AG09309 (cell line): ENCODE measurements around the gene GRIK1.

ENCODE experiments used
- DNase-seq: peaks from one replicate; pipeline ENCODE4 v3.0.0-alpha.2; 2010; ENCODE audit warnings: low read depth
- H3K4me3 ChIP-seq: 2 replicates; pipeline ENCODE4 v1.5.1; 2011; ENCODE audit warnings: mild to moderate bottlenecking, low read depth, low read length, moderate library complexity; ENCODE audit not compliant: control insufficient read depth
- TF ChIP-seq, protein P1 (sequence below): IDR thresholded peaks from 2 replicates; pipeline ENCODE4 v1.5.1; 2011; ENCODE audit warnings: mild to moderate bottlenecking, low read depth, low read length, inconsistent platforms; ENCODE audit not compliant: insufficient read depth, control insufficient read depth; ENCODE audit errors: missing control alignments

GRIK1 gene

DNA sequence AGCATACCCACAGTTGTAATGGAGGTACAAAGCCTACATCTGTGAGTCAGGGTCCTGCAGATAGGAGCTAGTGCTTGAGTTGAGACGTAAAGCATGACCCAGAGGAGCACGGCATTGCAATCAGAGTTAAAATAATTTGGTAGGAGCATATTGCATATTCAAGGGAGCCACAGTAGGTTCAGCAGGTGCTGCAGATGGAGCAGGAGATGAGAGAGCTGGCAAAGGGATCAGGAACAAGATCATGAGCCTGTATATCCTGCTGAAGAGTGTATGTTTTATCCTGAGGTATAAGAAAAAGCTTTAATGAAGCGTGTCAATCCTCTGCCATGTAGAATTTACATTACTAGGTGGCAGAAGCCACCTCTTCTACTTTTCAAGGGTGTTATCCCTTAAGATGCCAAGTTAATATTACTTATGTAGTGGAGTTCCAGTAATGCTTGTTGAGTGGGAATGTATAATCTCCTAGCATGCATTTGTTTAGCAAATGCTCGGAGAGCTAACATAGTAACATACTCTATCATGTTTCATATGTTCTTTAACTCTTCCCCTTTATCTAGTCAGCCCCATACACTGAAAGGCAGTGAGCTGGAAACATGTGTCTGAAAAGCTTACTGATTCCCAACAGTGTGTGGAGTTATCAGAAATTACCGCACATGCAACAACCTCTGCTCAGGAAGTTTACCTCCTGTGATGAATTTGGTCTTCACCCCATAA is 300.3 kb downstream of the GRIK1 start:
- no peak overlapping the region for H3K4me3 ChIP-seq
- TF ChIP-seq, protein P1, sequence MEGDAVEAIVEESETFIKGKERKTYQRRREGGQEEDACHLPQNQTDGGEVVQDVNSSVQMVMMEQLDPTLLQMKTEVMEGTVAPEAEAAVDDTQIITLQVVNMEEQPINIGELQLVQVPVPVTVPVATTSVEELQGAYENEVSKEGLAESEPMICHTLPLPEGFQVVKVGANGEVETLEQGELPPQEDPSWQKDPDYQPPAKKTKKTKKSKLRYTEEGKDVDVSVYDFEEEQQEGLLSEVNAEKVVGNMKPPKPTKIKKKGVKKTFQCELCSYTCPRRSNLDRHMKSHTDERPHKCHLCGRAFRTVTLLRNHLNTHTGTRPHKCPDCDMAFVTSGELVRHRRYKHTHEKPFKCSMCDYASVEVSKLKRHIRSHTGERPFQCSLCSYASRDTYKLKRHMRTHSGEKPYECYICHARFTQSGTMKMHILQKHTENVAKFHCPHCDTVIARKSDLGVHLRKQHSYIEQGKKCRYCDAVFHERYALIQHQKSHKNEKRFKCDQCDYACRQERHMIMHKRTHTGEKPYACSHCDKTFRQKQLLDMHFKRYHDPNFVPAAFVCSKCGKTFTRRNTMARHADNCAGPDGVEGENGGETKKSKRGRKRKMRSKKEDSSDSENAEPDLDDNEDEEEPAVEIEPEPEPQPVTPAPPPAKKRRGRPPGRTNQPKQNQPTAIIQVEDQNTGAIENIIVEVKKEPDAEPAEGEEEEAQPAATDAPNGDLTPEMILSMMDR, result no peak
- no peak for DNase-seq

GRCh38 chr21:29638761-29639327 is 301.0 kb downstream of the GRIK1 start:
- no peak for DNase-seq
- TF ChIP-seq, protein P1, result no peak

DNA sequence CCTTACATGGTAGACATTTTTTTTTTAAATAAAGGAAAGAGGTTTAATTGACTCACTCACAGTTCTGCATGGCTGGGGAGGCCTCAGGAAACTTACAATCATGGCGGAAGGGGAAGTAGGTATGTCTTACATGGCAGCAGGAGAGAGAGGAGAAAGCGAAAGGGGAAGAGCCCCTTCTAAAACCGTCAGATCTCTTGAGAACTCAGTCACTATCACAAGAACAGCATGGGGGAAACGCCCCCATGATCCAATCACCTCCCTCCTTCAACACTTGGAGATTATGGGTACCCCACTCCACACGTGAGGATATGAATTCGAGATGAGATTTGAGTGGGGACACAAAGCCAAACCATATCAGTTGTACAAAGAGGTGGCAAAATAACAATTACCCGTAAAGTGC is 301.7 kb downstream of the GRIK1 start:
- DNase-seq, result no peak
- H3K4me3 ChIP-seq, result no peak overlapping the region
- TF ChIP-seq, protein P1, result no peak

More at GRCh38 chr21:29638761-29639327, 301.0 kb downstream of the GRIK1 start:
- no peak overlapping the region for H3K4me3 ChIP-seq

GRCh38 chr21:29637553-29637952 is 302.2 kb downstream of the GRIK1 start:
- no peak overlapping the region for H3K4me3 ChIP-seq
- no peak for DNase-seq
- TF ChIP-seq, protein P1, result no peak

DNA sequence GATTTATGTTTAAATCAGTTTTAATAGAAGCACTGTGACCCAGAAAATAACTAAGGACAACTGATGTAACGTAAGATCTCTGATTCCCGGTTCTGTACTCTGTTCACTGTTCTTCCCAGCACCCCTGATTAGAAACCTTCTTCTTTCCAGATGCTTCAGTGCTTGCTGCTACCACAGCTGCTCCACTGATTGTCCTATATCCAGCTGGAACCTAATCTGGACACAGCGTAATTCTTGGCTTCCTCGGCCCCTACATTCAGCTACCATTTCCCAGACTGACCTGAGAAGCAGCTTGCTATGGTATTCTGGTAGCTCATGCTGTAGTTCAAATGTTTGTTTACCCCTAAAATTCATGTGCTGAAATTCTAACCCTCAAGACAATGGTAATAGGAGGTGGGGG is 302.7 kb downstream of the GRIK1 start:
- no peak overlapping the region for H3K4me3 ChIP-seq
- no peak for DNase-seq
- TF ChIP-seq, protein P1, result no peak

DNA sequence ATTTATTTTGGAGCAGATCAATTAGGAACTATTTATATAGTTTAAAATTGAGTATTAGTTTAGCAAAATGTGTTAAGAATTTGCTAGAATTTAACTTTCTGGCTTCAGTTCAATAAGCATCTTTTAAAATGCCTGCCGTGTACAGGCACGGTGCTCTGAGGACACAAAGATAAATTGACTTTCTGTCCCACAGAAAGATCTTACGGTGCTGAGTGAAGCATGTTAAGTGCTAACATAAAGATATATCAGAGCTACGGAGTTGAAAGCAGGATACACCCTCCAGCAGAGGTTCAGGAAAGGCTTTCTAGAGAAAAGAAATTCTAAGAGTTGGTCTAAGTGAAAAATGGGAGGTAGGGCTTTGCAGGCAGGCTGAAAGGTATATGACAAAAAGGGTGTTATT is 305.4 kb downstream of the GRIK1 start:
- no peak for DNase-seq
- TF ChIP-seq, protein P1, result no peak
- no peak overlapping the region for H3K4me3 ChIP-seq
